SK-N-SH treated with all-trans-retinoic acid at 6 μM for 48 hours (cell line): ENCODE data around the gene PVRIG.
"Not testable (repeated sequence)": the region's sequence is repeated elsewhere in the genome, so short reads cannot be mapped to it uniquely, and the experiment has no call there.

Source experiments
- ATAC-seq: fragments of 200-7000 bp; cut with Tn5 transposase; 3 replicates; pipeline ENCODE4 v1.9.1; 2020; ENCODE audit warnings: mild to moderate bottlenecking, moderate library complexity
- ARNTL ChIP-seq: fragments of 450-650 bp; formaldehyde crosslinking; IDR thresholded peaks from 2 replicates; pipeline ENCODE4 v1.5.0; 2020; ENCODE audit warnings: low read depth, mild to moderate bottlenecking, moderate library complexity, borderline replicate concordance
- CREB5 ChIP-seq: fragments of 250-450 bp; sonication (Bioruptor Pico); IDR thresholded peaks from 2 replicates; pipeline ENCODE4 v1.5.1; 2020; ENCODE audit warnings: low read depth, mild to moderate bottlenecking, moderate library complexity
- CSDC2 ChIP-seq: fragments of 250-450 bp; sonication (Bioruptor Pico); IDR thresholded peaks from 2 replicates; pipeline ENCODE4 v1.5.0; 2020; ENCODE audit warnings: mild to moderate bottlenecking, moderate library complexity
- ESRRG ChIP-seq: fragments of 250-450 bp; sonication (Bioruptor Pico); IDR thresholded peaks from 2 replicates; pipeline ENCODE4 v1.6.1; 2021; ENCODE audit warnings: mild to moderate bottlenecking
- GLIS3 ChIP-seq: fragments of 250-450 bp; sonication (Bioruptor Pico); IDR thresholded peaks from 2 replicates; pipeline ENCODE4 v1.5.0; 2020; ENCODE audit warnings: mild to moderate bottlenecking, moderate library complexity
- ISL1 ChIP-seq: fragments of 250-450 bp; sonication (Bioruptor Pico); IDR thresholded peaks from 2 replicates; pipeline ENCODE4 v2.1.2; 2022; ENCODE audit warnings: mild to moderate bottlenecking, moderate library complexity
- OSR1 ChIP-seq: fragments of 250-450 bp; sonication (Bioruptor Pico); IDR thresholded peaks from 2 replicates; pipeline ENCODE4 v1.8.0; 2022; ENCODE audit warnings: moderate library complexity, mild to moderate bottlenecking, inconsistent platforms
- PATZ1 ChIP-seq: fragments of 250-450 bp; sonication (Bioruptor Pico); IDR thresholded peaks from 2 replicates; pipeline ENCODE4 v1.8.0; 2020; ENCODE audit warnings: mild to moderate bottlenecking, moderate library complexity, borderline replicate concordance
- POU6F1 ChIP-seq: fragments of 250-450 bp; sonication (Bioruptor Pico); IDR thresholded peaks from 2 replicates; pipeline ENCODE4 v1.8.0; 2021; ENCODE audit warnings: low read depth, mild to moderate bottlenecking, moderate library complexity, borderline replicate concordance
- PPARA ChIP-seq: fragments of 250-450 bp; sonication (Bioruptor Pico); IDR thresholded peaks from 2 replicates; pipeline ENCODE4 v1.5.0; 2020; ENCODE audit warnings: mild to moderate bottlenecking, borderline replicate concordance
- SNAI2 ChIP-seq: fragments of 250-450 bp; sonication (Bioruptor Pico); IDR thresholded peaks from 2 replicates; pipeline ENCODE4 v1.5.0; 2020; ENCODE audit warnings: mild to moderate bottlenecking, moderate library complexity
- TCF4 ChIP-seq: fragments of 250-450 bp; sonication (Bioruptor Pico); IDR thresholded peaks from 2 replicates; pipeline ENCODE4 v1.8.0; 2021; ENCODE audit warnings: mild to moderate bottlenecking, moderate library complexity, borderline replicate concordance
- TOX ChIP-seq: fragments of 250-450 bp; sonication (Bioruptor Pico); IDR thresholded peaks from 2 replicates; pipeline ENCODE4 v1.8.0; 2021; ENCODE audit warnings: mild to moderate bottlenecking, moderate library complexity, borderline replicate concordance
- TSHZ2 ChIP-seq: fragments of 250-450 bp; sonication (Bioruptor Pico); IDR thresholded peaks from 2 replicates; pipeline ENCODE4 v1.5.0; 2020; ENCODE audit warnings: mild to moderate bottlenecking, moderate library complexity
- ZC3H10 ChIP-seq: fragments of 250-450 bp; sonication (Bioruptor Pico); IDR thresholded peaks from 2 replicates; pipeline ENCODE4 v1.5.1; 2021; ENCODE audit warnings: mild to moderate bottlenecking, moderate library complexity
- ZFP3 ChIP-seq: fragments of 250-450 bp; sonication (Bioruptor Pico); IDR thresholded peaks from 2 replicates; pipeline ENCODE4 v1.5.0; 2020; ENCODE audit warnings: mild to moderate bottlenecking, moderate library complexity
- ZNF565 ChIP-seq: fragments of 450-650 bp; formaldehyde crosslinking; conservative IDR thresholded peaks from 2 replicates; pipeline ENCODE4 v1.5.0; 2020; ENCODE audit warnings: low read depth, mild to moderate bottlenecking, moderate library complexity
- ZNF70 ChIP-seq: fragments of 450-650 bp; formaldehyde crosslinking; IDR thresholded peaks from 2 replicates; pipeline ENCODE4 v1.5.0; 2020; ENCODE audit warnings: mild to moderate bottlenecking, moderate library complexity
- ZNF8 ChIP-seq: fragments of 450-650 bp; formaldehyde crosslinking; IDR thresholded peaks from 2 replicates; pipeline ENCODE4 v1.5.0; 2020; ENCODE audit warnings: mild to moderate bottlenecking, moderate library complexity

PVRIG gene

GRCh38 chr7:100219801-100220585 lies at the start of gene PVRIG:
Gene PVRIG, plus strand, starts transcription at chr7:100219949. Its CDS starts 22 bp downstream, at chr7:100219971.
- not testable (repeated sequence) for ATAC-seq

GRCh38 chr7:100170101-100170897 lies 49.5 kb upstream of the PVRIG start:
- ATAC-seq = no peak
- no peak for TF ChIP-seq OSR1 (CRISPR knock-in tag)
- no peak for TF ChIP-seq ZNF565 (CRISPR knock-in tag)
- no peak for TF ChIP-seq GLIS3 (CRISPR knock-in tag)
- no peak for TF ChIP-seq PATZ1 (CRISPR knock-in tag)
- TF ChIP-seq ZNF8 = no peak
- no peak for TF ChIP-seq ARNTL (CRISPR knock-in tag)
- no peak for TF ChIP-seq ZNF70 (CRISPR knock-in tag)
- TF ChIP-seq ZC3H10 (CRISPR knock-in tag) = no peak
- TF ChIP-seq TOX (CRISPR knock-in tag) = no peak
- TF ChIP-seq CSDC2 (CRISPR knock-in tag) = no peak
- TF ChIP-seq ESRRG (CRISPR knock-in tag) = no peak

- ATAC-seq = no peak
- TF ChIP-seq POU6F1 (CRISPR knock-in tag) = no peak
Observed at GRCh38 chr7:100171087-100171681, 48.6 kb upstream of the PVRIG start.

GRCh38 chr7:100171840-100172239 lies 47.9 kb upstream of the PVRIG start:
- no peak for ATAC-seq
- TF ChIP-seq TSHZ2 (CRISPR knock-in tag) = no peak
- TF ChIP-seq ESRRG (CRISPR knock-in tag) = no peak
- TF ChIP-seq CREB5 (CRISPR knock-in tag) = no peak
- TF ChIP-seq SNAI2 (CRISPR knock-in tag) = no peak
- TF ChIP-seq ISL1 (CRISPR knock-in tag) = no peak
- TF ChIP-seq PPARA (CRISPR knock-in tag) = no peak
- TF ChIP-seq ZC3H10 (CRISPR knock-in tag) = no peak
- TF ChIP-seq ZNF70 (CRISPR knock-in tag) = no peak
- no peak for TF ChIP-seq ZNF565 (CRISPR knock-in tag)
- no peak for TF ChIP-seq TCF4 (CRISPR knock-in tag)
- TF ChIP-seq CSDC2 (CRISPR knock-in tag) = no peak
- TF ChIP-seq ZFP3 (CRISPR knock-in tag) = no peak
- no peak for TF ChIP-seq PATZ1 (CRISPR knock-in tag)
- TF ChIP-seq GLIS3 (CRISPR knock-in tag) = no peak
- no peak for TF ChIP-seq TOX (CRISPR knock-in tag)
- TF ChIP-seq ARNTL (CRISPR knock-in tag) = no peak
- TF ChIP-seq POU6F1 (CRISPR knock-in tag) = no peak
